ENCODE data around the gene PLA2R1.

DNA sequence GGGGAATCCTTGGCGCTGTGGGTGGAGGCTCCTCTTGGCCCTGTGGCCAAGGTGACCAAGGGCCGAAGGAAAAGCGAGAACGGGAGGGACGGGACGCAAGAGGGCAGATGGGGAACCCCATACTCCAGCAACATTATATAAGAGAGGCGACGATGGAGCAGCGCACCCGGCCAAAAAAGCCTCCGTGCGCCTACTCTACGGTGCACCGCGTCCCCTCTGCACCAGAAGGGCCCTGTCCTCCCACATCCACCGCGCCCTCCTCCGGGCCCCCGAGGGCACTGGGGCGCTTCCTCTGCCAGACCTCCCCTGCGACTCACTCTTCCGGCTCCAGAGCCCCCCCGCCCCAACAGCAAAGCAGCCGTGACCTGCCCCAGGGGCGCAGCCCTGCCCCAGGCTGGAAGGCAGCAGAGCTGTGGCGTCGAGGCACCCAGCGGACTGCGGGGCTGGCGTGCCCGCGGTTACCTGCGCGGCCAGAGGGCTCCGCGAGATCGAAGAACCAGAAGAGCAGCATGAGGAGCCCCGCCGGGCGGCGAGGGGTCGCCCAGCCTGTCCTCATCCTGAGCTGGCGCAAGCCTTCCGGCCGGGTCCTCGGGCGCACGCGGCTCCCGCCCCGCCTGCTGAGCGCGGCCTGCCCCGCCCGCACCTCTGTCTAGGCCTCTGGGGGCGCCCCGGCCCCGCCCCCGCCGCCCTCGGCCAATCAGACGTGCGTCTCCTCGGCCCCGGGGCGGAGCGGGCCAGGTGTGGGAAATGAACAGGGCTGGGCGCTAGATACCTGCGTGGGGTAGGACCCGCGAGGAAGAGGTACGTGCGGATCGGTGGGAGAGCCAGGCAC, 158.1 kb downstream of the PLA2R1 start, which contains the start of gene LY75:
- TF ChIP-seq POLR2AphosphoS5 (IDR thresholded peaks at IDR 0.05; ENCODE audit: low read depth, low read length) (peak; percentile 69; the same call in 1 of the 2 replicates), POLR2A (IDR thresholded peaks at IDR 0.05; ENCODE audit: low read depth, low read length) (peak; percentile 80), TAF1 (IDR thresholded peaks at IDR 0.05; ENCODE audit: borderline replicate concordance, low read depth, low read length) (peak; percentile 25; the same call in 1 of the 2 replicates)

All from GM12892 (cell line).